ENCODE measurements around the gene MRM1. TPM values are rescaled to one million over a fixed set of nuclear protein-coding genes. Genes with fewer than 3 reads are reported as not detected.
A peak's percentile ranks its signal among the peaks of the same experiment; 100 is the strongest.

MRM1 gene
- total and polyA plus RNA-seq, 9 of the 15 experiments (the other 6 are each of a cell fraction or from before 2014, with no cell fraction given), result 0.61 to 28.4 (median 21.5) TPM

DNA sequence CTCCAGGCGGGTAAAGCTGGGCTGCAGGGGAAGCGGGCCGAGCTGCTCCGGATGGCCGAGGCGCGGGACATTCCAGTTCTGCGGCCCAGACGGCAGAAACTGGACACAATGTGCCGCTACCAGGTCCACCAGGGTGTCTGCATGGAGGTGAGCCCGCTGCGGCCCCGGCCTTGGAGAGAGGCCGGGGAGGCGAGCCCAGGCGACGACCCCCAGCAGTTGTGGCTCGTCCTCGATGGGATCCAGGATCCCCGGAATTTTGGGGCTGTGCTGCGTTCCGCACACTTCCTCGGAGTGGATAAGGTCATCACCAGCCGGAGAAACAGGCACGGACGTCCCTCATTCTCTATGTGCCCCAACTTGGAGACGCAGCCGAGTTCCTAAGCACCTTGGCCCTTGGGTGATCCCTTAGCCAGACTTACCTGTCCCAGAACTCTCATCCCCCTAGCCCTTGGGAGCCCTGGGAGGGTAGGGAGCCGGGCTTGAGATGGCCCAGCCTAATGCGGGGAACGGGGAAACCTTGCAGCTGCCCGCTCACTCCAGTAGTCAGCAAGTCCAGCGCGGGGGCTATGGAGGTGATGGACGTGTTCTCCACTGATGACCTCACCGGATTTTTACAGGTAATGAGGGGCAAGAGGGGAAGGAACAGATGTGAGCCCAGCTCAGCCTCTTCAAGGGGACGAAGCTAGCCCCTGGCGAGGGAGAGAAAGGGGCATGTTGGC is 806 bp downstream of the MRM1 start (continued):
- TF ChIP-seq MAFG (tag; conservative IDR thresholded peaks at IDR 0.05) (no peak), NR2C1 (IDR thresholded peaks at IDR 0.05) (0 out of 2 replicates have a peak, but pooled peaks have one; percentile 22), NR2C1 (tag; IDR thresholded peaks at IDR 0.05) (no peak), RBBP5 (IDR thresholded peaks at IDR 0.05; ENCODE audit: borderline replicate concordance, insufficient read depth, low read length, poor library complexity, severe bottlenecking) (peak; percentile 3), NR2C2 (CRISPR knock-in tag; IDR thresholded peaks at IDR 0.05) (no peak), NR2C2 (tag; IDR thresholded peaks at IDR 0.05) (peak; percentile 74), CREB1 (IDR thresholded peaks at IDR 0.05) (no peak), CREB1 (CRISPR knock-in tag; IDR thresholded peaks at IDR 0.05) (no peak), SNIP1 (IDR thresholded peaks at IDR 0.05; ENCODE audit: low read depth) (no peak), ZNF668 (CRISPR knock-in tag; IDR thresholded peaks at IDR 0.05) (no peak), POLR2G (IDR thresholded peaks at IDR 0.05; ENCODE audit: low read depth, low read length) (peak; percentile 32; the same call in 1 of the 2 replicates), HLTF (IDR thresholded peaks at IDR 0.05) (no peak), FOS (IDR thresholded peaks at IDR 0.05; ENCODE audit: extremely low read depth, insufficient read length) (no peak), TAL1 (IDR thresholded peaks at IDR 0.05) (no peak)
- TF ChIP-seq, protein P1, sequence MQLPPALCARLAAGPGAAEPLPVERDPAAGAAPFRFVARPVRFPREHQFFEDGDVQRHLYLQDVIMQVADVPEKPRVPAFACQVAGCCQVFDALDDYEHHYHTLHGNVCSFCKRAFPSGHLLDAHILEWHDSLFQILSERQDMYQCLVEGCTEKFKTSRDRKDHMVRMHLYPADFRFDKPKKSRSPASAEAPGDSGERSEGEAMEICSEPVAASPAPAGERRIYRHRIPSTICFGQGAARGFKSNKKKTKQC (CRISPR knock-in tag; IDR thresholded peaks at IDR 0.05), result peak; percentile 12; the same call in 1 of the 2 replicates
- TF ChIP-seq, protein P2, sequence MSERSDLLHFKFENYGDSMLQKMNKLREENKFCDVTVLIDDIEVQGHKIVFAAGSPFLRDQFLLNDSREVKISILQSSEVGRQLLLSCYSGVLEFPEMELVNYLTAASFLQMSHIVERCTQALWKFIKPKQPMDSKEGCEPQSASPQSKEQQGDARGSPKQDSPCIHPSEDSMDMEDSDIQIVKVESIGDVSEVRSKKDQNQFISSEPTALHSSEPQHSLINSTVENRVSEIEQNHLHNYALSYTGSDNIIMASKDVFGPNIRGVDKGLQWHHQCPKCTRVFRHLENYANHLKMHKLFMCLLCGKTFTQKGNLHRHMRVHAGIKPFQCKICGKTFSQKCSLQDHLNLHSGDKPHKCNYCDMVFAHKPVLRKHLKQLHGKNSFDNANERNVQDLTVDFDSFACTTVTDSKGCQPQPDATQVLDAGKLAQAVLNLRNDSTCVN (CRISPR knock-in tag; IDR thresholded peaks at IDR 0.05), result no peak
- TF ChIP-seq, protein P3, sequence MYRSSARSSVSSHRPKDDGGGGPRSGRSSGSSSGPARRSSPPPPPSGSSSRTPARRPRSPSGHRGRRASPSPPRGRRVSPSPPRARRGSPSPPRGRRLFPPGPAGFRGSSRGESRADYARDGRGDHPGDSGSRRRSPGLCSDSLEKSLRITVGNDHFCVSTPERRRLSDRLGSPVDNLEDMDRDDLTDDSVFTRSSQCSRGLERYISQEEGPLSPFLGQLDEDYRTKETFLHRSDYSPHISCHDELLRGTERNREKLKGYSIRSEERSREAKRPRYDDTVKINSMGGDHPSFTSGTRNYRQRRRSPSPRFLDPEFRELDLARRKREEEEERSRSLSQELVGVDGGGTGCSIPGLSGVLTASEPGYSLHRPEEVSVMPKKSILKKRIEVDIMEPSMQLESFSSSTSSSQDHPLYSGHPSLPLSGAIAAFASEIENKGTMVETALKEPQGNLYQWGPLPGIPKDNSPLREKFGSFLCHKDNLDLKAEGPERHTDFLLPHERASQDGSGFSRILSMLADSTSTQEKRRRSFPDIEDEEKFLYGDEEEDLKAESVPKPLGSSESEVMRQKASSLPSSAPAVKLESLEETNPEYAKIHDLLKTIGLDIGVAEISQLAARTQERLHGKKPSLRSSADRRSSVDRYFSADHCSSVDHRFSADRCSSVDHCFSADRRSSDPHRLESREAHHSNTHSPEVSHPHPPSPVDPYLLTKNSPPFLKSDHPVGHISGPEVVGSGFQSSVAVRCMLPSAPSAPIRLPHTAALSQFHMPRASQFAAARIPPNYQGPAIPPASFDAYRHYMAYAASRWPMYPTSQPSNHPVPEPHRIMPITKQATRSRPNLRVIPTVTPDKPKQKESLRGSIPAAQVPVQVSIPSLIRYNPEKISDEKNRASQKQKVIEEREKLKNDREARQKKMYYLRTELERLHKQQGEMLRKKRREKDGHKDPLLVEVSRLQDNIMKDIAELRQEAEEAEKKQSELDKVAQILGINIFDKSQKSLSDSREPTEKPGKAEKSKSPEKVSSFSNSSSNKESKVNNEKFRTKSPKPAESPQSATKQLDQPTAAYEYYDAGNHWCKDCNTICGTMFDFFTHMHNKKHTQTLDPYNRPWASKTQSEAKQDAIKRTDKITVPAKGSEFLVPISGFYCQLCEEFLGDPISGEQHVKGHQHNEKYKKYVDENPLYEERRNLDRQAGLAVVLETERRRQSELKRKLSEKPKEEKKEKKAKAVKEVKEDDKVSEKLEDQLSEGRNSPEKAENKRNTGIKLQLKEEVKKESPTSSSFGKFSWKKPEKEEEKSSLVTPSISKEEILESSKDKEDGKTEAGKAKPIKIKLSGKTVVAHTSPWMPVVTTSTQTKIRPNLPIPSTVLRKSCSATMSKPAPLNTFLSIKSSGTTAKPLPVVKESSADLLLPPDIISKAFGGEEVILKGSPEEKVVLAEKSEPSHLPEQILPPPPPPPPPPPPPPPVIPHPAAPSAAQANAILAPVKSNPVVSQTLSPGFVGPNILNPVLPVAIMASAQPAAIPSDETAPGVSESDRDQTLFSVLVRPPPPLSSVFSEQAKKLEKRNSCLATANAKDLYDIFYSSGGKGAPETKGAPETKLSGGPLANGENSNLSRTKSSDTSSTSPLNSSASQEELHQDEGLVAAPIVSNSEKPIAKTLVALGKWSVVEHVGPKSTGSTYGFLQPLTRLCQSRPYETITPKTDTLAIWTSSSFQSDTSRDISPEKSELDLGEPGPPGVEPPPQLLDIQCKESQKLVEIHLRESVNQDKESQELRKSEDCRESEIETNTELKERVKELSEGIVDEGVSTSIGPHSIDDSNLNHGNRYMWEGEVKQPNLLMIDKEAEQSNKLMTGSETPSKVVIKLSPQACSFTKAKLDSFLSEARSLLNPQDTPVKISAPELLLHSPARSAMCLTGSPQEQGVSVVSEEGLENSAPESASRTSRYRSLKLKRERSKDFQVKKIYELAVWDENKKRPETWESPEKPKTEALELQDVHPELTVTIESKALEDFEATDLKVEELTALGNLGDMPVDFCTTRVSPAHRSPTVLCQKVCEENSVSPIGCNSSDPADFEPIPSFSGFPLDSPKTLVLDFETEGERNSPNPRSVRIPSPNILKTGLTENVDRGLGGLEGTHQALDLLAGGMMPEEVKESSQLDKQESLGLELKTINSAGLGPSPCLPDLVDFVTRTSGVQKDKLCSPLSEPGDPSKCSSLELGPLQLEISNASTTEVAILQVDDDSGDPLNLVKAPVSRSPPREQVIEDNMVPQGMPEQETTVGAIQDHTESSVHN (IDR thresholded peaks at IDR 0.05; ENCODE audit: borderline replicate concordance in 1 of 2, low read depth in 1 of 2), result no peak
- TF ChIP-seq, protein P4, sequence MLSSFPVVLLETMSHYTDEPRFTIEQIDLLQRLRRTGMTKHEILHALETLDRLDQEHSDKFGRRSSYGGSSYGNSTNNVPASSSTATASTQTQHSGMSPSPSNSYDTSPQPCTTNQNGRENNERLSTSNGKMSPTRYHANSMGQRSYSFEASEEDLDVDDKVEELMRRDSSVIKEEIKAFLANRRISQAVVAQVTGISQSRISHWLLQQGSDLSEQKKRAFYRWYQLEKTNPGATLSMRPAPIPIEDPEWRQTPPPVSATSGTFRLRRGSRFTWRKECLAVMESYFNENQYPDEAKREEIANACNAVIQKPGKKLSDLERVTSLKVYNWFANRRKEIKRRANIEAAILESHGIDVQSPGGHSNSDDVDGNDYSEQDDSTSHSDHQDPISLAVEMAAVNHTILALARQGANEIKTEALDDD (IDR thresholded peaks at IDR 0.05), result no peak
